HG02943 (cell line): ENCODE measurements around the gene RAD23A.
"Not testable (repeated sequence)": the region's sequence is repeated elsewhere in the genome, so short reads cannot be mapped to it uniquely, and the experiment has no call there.

Source experiments
- ATAC-seq: cut with Tn5 transposase; IDR thresholded peaks from one replicate; pipeline ENCODE4 v1.9.1; 2021; ENCODE audit warnings: mild to moderate bottlenecking, low read depth, moderate library complexity; ENCODE audit not compliant: unreplicated experiment

Gene RAD23A

DNA sequence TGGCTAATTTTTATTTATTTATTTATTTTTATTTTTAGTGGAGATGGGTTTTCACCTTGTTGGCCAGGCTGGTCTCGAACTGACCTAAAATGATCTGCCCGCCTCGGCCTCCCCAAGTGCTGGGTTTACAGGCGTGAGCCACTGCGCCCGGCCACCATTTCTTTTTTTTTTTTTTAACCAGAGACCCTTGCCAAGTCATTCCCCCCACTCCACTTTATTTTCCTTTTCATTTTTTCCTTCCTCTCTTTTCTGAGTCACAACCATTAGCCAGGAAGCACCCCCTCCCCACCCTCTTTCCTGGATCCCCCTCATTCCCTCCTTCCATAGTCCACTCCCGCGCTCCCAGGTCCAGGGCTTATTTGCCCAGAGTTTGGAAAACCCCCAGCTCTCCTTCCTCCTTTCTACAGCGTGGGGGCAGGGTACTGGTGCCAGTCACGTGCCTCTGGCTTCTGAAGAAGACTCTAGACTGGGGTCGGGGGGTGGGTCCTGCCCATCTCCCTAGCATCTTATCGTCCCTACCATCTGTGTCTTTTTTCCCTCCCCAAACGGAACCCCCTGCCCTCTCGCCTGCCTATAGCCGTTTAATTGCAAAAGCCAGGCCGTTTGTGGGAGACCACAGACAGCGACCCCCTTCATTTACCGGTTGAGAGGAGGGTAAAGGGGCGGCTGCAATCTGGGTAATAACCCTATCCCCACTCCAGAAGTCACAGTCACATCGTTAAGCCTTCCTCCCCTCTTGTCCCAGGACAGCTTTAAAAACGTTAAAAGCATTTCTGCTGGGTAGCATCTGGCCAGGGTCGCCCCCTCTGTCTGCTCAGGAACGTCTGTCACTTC lies 8.4 kb upstream of the RAD23A start:
- ATAC-seq = no peak

- peak; percentile 81 for ATAC-seq
These were observed 7.5 kb upstream of the RAD23A start, which contains the start of gene CALR for GRCh38 chr19:12937927-12938778. Gene CALR (plus strand): TSS chr19:12938609. CDS start chr19:12938680, 71 bp downstream.

GRCh38 chr19:12938779-12939601 lies 6.7 kb upstream of the RAD23A start:
- ATAC-seq = no peak

- no peak for ATAC-seq
These were observed 5.7 kb upstream of the RAD23A start for GRCh38 chr19:12939975-12940423.

GRCh38 chr19:12940897-12941296 lies 4.8 kb upstream of the RAD23A start:
- no peak for ATAC-seq

- no peak for ATAC-seq
These were observed 2.1 kb upstream of the RAD23A start for GRCh38 chr19:12943437-12944044.

GRCh38 chr19:12944104-12944674 lies 1.5 kb upstream of the RAD23A start:
- ATAC-seq = no peak

DNA sequence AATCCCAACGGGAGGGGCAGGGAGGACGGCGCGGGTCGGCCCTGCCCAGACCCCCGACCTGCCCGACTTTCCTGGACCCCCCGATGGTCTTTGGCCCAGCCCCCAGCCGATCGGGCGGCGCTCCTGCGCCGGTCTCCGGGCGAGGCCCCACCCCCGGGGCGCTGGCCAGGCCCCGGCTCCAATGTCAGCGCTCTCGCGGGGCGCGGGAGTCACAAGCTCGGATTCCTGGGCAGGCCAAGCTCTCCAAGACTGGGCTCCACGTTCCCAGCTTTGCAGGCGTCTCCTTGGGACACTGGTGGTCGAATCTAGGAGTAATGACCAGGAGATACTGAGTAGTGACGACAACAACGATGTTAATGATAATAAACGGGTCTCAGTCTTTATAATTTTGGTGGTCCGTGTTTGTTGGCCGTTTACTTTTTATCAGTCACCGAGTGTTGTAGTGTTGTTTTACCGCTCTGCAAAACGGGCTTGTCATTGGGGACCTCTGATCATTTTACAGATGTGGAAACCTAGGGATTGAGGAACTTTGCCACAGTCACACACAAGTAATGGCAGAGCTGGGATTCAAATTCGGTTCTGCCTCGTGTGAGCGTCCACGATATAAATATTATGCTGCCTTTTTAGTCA lies 545 bp downstream of the RAD23A start:
- ATAC-seq = peak; percentile 28

DNA sequence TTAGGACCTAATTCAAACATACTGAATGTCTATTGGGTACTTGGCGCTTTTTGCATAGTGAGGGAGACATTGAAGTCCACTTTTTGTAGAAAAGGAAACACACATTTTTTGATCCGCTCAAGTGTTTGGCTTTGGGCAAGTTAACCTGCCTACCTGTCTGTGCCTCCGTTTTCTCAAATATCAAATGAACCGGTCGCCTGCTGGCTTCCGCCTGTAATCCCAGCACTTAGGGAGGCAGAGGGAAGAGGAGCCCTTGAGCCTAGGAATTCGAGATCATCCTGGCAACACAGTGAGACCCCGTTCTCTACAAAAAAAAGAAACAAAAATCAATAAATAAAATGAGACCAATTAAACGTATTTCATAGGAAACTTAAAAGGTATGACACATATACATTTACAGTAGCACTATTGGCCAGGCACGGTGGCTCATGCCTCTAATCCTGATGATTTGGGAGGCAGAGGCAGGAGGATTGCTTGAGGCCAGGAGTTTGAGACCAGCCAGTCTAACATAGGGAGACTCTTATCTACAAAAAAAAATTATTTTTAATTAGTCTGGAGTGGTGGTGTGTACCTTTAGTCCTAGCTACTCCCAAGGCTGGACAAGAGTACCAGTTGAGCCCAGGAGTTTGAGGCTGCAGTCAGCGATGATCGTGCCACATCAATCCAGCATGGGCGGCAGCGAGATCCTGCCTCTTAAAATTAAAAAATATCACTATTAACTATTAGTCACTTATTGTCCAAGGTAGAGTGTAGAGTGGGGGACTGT lies 1.3 kb downstream of the RAD23A start:
- no peak for ATAC-seq

DNA sequence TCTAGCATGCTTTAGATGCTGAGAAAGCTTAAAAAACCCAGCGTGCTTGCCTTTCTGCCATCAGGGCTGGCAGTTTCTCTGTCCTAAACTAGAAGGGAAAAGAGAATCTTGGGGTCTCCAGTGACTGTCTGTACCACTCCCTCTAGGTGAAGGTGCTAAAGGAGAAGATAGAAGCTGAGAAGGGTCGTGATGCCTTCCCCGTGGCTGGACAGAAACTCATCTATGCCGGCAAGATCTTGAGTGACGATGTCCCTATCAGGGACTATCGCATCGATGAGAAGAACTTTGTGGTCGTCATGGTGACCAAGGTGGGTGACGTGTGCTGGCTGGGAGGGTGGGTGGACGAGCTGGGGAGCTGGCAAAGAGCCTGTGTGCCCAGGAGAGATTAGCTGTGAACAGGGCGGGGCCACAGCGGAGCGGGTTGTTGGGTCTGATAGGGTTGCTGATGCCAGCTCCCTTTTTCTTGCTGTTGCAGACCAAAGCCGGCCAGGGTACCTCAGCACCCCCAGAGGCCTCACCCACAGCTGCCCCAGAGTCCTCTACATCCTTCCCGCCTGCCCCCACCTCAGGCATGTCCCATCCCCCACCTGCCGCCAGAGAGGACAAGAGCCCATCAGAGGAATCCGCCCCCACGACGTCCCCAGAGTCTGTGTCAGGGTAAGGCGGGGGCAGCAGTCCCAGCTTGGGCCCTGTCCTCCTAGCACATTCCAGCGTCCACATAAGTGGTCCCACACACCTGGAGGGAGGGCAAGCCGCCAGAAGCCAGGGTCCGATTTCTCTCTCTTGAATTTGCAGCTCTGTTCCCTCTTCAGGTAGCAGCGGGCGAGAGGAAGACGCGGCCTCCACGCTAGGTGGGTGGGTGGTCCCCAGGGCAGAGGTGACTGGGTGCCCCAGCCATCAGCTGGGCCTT lies 2.3 kb downstream of the RAD23A start:
- no peak for ATAC-seq

- ATAC-seq = no peak
These were observed 3.1 kb downstream of the RAD23A start for GRCh38 chr19:12948612-12949362.

DNA sequence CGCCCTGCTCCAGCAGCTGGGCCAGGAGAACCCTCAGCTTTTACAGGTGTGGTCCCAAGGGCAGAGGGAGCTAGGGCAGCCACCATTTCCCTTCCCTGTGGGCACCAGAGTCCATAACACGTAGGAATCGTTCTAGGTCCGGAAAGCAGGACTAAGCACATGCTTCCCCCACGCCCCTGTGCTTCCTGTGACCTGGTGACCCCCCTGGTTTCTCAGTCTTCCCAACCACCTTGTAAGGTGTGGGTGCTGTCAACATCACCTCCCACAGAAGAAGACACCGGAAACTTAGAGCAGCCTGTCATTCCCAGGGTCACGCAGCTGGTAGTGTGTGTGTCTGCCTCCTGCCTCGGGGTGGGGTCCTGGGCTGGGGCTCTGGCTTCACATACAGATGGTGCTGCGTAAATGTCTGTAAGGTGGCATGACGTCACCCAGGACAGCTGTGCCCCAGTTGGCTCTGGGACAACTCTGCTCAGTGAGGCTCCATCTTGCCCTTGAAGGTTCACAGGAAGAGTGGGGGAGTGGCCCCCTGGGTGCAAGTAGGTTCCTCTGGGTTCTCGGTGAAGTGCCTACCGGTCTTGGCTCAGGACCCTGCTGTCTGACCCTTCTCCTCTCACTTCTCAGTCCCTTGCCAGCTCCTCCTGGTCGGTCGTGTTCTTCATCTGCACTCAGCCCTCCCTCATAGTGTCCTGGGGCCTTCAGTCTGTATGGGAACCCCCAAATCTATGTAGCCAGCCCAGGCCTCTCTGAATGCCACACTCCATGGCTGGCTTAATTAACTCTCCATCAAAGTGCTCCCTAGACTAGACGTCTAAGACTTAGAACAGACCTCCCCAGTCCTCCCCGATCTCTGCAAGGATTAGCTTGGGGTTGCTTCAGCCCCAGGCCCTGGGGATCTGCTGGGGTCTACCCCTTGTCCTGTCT lies 4.0 kb downstream of the RAD23A start:
- no peak for ATAC-seq

GRCh38 chr19:12952050-12952449 lies 6.4 kb downstream of the RAD23A start:
- not testable (repeated sequence) for ATAC-seq

DNA sequence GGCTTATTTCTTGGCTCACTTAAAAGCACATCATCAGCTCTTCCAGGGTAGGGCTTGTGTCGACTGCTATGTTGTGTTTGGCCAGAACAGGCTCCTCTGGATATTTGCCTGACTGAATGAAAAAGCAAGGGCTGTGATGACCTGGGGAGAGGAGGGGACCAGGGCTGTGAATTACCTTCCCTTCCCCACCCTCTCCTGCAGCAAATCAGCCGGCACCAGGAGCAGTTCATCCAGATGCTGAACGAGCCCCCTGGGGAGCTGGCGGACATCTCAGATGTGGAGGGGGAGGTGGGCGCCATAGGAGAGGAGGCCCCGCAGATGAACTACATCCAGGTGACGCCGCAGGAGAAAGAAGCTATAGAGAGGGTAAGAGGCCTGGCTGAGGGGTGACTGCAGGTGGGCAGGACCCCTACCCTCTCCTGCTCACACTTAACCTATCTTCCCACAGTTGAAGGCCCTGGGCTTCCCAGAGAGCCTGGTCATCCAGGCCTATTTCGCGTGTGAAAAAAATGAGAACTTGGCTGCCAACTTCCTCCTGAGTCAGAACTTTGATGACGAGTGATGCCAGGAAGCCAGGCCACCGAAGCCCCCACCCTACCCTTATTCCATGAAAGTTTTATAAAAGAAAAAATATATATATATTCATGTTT lies 7.0 kb downstream of the RAD23A start:
- no peak for ATAC-seq

DNA sequence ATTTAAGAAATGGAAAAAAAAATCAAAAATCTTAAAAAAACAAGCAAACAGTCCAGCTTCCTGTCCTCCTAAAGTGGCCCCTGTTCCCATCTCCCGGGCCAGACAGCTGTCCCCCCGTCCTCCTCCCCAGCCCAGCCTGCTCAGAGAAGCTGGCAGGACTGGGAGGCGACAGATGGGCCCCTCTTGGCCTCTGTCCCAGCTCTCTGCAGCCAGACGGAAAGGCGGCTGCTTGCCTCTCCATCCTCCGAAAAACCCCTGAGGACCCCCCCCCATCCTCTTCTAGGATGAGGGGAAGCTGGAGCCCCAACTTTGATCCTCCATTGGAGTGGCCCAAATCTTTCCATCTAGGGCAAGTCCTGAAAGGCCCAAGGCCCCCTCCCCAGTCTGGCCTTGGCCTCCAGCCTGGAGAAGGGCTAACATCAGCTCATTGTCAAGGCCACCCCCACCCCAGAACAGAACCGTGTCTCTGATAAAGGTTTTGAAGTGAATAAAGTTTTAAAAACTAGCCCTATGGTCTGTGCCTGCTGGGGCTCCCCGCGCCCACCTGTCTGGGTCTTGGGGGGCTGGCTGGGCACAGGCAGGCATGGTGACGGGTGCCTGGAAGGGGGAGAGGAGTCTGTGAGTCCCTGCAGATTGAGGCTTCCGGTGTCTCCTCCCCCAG lies 7.6 kb downstream of the RAD23A start:
- no peak for ATAC-seq
